Measurements from ENCODE around the gene FXYD1.
A peak's percentile ranks its signal among the peaks of the same experiment; 100 is the strongest.

The FXYD1 gene

DNA sequence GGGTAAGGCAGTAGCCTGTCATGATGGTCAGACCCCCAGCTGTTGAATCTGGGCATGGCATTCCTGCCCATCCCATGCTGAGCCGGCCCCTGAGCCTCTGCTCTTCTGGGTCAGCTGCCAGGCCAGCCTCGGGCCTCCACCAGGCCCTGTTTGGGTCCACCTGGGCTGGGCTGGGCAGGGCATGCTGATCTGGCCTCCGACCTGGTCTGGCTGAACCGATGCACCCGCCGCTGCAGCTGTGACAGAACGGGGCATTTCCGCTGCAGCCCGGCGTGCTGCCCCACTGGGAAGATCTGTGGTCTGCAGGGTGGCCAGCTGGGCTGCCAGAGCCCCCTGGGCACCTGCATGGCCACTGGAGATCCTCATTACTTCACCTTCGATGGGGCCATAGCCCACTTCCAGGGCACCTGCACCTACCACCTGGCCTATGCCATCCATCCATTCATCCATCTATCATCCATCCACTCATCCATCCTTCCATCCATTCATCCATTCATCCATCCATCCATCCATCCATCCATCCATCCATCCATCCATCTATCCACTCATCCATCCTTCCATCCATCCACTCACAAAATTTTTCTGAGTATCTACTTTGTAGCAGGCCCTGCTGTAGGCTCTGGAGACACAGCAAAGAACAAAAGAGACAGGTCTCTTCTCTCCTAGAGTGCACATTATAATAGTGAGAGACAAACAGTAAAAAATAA lies 44.5 kb upstream of the FXYD1 start:
- Mint-ChIP-seq H3K36me3 (ENCODE audit: low read depth) (no peaks in the 10 kb centered on the region), H3K27ac (no peak overlapping the region), H3K4me3 (no peak overlapping the region), H3K27me3 (ENCODE audit: low read depth, poor library complexity) (peaks cover 14% of the 10 kb centered on the region), H3K4me1 (peaks cover 19% of the 10 kb centered on the region), H3K9me3 (no peaks in the 10 kb centered on the region)
- TF ChIP-seq, protein P1, sequence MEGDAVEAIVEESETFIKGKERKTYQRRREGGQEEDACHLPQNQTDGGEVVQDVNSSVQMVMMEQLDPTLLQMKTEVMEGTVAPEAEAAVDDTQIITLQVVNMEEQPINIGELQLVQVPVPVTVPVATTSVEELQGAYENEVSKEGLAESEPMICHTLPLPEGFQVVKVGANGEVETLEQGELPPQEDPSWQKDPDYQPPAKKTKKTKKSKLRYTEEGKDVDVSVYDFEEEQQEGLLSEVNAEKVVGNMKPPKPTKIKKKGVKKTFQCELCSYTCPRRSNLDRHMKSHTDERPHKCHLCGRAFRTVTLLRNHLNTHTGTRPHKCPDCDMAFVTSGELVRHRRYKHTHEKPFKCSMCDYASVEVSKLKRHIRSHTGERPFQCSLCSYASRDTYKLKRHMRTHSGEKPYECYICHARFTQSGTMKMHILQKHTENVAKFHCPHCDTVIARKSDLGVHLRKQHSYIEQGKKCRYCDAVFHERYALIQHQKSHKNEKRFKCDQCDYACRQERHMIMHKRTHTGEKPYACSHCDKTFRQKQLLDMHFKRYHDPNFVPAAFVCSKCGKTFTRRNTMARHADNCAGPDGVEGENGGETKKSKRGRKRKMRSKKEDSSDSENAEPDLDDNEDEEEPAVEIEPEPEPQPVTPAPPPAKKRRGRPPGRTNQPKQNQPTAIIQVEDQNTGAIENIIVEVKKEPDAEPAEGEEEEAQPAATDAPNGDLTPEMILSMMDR (IDR thresholded peaks at IDR 0.05), result no peak
- no peak for DNase-seq

DNA sequence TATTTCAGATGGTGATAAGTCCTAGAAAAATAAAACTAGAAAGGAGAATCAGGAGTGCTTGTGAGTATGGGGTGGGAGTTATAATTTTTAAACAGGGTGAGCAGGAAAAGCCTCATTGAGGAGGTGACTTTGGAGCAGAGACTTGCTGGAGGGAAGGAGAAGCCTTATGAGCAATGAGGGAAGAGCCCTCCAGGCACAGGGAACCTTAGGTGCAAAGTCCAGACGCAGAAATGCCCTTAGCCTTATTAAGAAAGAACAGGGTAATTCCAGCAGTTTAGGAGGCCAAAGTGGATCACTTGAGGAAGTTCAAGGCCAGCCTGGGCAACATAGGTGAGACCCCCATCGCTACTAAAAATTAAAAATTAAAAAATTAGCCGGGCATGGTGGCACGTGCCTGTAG lies 44.0 kb upstream of the FXYD1 start:
- Mint-ChIP-seq H3K27ac (no peak overlapping the region), H3K27me3 (ENCODE audit: low read depth, poor library complexity) (peaks cover 11% of the 10 kb centered on the region), H3K4me3 (no peak overlapping the region), H3K4me1 (peaks cover 19% of the 10 kb centered on the region), H3K36me3 (ENCODE audit: low read depth) (no peaks in the 10 kb centered on the region), H3K9me3 (no peaks in the 10 kb centered on the region)
- no peak for DNase-seq
- TF ChIP-seq, protein P1 (IDR thresholded peaks at IDR 0.05), result no peak

DNA sequence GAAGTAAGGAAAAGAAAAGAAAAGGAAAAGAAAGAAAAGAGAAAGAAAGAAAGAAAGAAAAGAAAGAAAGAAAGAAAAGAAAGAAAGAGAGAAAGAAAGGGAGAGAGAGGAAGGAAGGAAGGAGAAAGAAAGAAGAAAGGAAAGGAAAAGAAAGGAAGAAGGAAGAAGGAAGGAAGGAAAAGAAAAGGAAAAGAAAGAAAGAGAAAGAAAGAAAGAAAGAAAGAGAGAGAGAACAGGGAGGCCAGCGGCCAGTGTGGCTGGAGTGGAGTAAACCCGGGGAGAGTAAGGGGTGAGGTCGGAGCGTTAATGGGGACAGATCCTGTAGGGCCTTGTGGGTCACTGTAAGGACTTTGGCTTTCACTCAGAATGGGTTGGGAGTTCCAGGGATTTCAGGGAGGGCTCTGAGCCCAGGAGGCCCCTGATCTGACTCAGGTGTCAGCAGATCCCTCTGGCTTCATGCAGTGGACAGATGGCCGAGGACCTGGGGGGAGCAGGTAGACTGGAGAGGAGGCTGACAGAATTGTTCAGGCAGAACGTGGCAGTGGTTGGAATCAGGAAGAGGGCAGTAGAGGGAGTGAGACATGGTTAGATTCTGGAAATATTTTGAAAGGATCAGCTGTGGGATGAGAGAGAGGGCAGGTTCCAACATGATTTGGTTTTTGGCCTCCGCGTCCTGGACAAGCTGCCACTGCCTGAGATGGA lies 42.8 kb upstream of the FXYD1 start:
- peaks cover 12% of the 10 kb centered on the region for H3K4me1 Mint-ChIP-seq
- H3K4me3 Mint-ChIP-seq, result no peak overlapping the region
- H3K36me3 Mint-ChIP-seq (ENCODE audit: low read depth), result no peaks in the 10 kb centered on the region
- H3K9me3 Mint-ChIP-seq, result no peaks in the 10 kb centered on the region
- peaks cover 11% of the 10 kb centered on the region for H3K27me3 Mint-ChIP-seq (ENCODE audit: low read depth, poor library complexity)
- H3K27ac Mint-ChIP-seq, result peak overlapping the region; percentile 1
- TF ChIP-seq, protein P1 (IDR thresholded peaks at IDR 0.05), result no peak
- no peak for DNase-seq

DNA sequence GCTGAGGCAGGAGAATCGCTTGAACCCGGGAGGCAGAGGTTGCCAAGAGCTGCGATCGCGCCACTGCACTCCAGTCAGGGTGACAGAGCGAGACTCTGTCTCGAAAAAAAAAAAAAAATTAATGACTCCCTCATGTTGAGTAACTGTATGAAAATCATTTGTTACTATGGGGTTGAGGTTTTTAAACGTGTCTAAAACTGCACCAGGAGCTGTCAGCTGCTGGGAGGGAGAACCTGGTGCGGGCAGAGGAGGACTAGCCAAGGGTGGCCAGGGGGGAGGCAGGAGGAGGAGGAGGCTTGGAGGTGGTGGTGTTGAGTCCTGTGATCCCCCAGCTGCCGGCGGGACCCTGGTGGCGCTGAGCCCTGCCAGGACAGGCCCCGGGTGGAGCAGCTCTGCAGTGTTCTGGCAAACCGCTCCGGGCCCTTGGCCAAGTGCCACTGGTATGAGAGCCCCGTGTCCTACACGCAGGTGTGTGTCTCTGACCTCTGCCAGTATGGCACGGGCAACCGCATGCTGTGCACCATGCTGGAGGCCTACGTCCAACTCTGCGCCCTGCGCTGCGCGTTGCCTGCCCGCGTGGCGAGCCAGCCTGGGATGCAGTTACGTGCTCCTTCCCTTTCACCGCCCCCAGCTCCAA lies 40.1 kb upstream of the FXYD1 start:
- Mint-ChIP-seq H3K27me3 (ENCODE audit: low read depth, poor library complexity) (peaks cover 18% of the 10 kb centered on the region), H3K9me3 (no peaks in the 10 kb centered on the region), H3K27ac (no peak overlapping the region), H3K4me3 (no peak overlapping the region), H3K36me3 (ENCODE audit: low read depth) (no peaks in the 10 kb centered on the region), H3K4me1 (peaks cover 12% of the 10 kb centered on the region)
- no peak for DNase-seq
- TF ChIP-seq, protein P1 (IDR thresholded peaks at IDR 0.05), result no peak

DNA sequence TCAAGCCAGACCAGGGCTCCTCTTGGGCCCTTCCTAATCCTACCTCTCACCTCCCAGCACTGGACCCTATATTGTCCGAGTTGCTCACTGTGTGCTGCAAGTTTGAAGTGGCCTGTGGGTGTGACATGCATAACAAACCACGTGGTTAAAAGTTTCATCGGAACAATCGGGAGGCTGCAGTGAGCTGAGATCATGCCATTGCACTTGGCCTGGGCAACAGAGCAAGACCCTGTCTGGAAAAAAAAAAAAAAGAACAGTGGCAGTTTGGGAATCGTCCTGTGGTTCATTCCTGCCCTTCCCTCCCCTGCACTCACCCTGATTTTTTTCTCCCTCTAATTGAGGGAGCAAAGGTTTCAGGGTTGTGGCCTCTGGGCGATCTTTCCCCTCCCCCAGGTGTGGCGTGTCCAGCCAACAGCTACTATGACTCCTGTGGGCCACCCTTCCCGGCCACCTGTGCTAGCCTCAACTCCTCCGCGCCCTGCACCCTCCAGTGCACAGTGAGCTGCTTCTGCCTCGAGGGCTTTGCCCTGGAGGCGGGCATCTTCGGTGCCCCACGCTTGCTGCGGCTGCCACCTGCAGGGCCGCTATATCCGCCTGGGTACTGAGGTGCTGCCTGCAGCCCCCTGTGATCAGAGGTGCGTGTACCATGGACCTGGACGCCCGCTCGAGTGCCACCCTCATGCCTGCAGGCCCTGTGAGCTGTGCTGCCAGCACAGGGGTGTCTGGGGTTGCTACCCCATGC lies 39.3 kb upstream of the FXYD1 start:
- Mint-ChIP-seq H3K9me3 (no peaks in the 10 kb centered on the region), H3K4me3 (no peak overlapping the region), H3K4me1 (peaks cover 12% of the 10 kb centered on the region), H3K36me3 (ENCODE audit: low read depth) (no peaks in the 10 kb centered on the region), H3K27me3 (ENCODE audit: low read depth, poor library complexity) (peaks cover 24% of the 10 kb centered on the region), H3K27ac (no peak overlapping the region)
- no peak for DNase-seq
- TF ChIP-seq, protein P1 (IDR thresholded peaks at IDR 0.05), result no peak

Measured in nephron progenitor cell (in vitro differentiated cells).